ENCODE measurements around the gene SV2A.

DNA sequence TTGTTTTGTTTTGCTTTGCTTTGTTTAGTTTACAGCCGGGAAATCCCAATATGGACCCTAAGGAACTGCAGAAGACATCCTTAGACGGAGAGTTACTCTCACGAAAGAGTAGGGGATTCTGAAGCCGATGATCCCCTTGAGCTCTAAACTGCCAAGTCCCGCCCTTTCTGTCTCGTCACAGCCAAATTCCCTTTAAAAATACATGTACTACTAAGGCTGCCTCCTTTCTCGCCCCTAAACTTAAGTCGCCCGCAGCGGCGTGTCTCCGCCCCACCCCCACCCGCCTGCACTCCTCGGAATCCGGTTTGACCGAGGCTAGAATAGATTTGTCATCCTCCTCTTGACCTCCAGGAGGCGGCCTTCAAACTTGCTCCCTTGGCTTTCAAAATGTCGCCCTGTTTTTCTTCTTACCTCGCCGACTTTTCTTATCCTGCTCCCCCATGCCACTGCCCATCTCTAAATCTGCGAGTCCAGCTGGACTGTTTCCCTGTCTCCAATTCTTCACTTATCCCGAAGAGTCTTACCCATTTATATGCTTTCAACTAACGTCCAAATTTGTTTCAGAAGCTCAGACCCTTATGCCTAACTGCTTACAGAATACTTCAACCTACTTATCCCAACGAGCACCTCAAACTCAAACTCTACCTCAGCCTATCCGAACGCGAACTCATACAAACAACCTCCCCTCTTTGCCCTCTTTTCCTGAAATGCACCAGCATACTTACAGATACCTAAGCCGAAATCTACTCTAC, 29.2 kb downstream of the SV2A start:
- TF ChIP-seq, protein P1, sequence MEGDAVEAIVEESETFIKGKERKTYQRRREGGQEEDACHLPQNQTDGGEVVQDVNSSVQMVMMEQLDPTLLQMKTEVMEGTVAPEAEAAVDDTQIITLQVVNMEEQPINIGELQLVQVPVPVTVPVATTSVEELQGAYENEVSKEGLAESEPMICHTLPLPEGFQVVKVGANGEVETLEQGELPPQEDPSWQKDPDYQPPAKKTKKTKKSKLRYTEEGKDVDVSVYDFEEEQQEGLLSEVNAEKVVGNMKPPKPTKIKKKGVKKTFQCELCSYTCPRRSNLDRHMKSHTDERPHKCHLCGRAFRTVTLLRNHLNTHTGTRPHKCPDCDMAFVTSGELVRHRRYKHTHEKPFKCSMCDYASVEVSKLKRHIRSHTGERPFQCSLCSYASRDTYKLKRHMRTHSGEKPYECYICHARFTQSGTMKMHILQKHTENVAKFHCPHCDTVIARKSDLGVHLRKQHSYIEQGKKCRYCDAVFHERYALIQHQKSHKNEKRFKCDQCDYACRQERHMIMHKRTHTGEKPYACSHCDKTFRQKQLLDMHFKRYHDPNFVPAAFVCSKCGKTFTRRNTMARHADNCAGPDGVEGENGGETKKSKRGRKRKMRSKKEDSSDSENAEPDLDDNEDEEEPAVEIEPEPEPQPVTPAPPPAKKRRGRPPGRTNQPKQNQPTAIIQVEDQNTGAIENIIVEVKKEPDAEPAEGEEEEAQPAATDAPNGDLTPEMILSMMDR (IDR thresholded peaks at IDR 0.05): peak; percentile 20 to 54 (median 46)
- peak; percentile 92 for TF ChIP-seq POLR2A (IDR thresholded peaks at IDR 0.05)

All from testis (tissue), 2 donors.